Natural killer cell (primary cell): ENCODE measurements around the gene EP400. TPM values are rescaled to one million over a fixed set of nuclear protein-coding genes. Genes with fewer than 3 reads are reported as not detected.
A peak's percentile ranks its signal among the peaks of the same experiment; 100 is the strongest.

Experiments used
- ATAC-seq, 3 donors: fragments of 150-1000 bp in 2 of 3; fragments of 200-7000 bp in 1 of 3; cut with Tn5 transposase; 1 replicate in 1 of 3; 2 replicates in 2 of 3; pipeline ENCODE4 v1.10.0; 2021; ENCODE audit warnings: mild to moderate bottlenecking in 2 of 3, moderate library complexity in 2 of 3
- DNase-seq, 2 donors: peaks; one replicate each; pipeline versions ENCODE4 v3.0.0 to v3.0.0-alpha.2; 2013 to 2021; ENCODE audit warnings: mixed read lengths in 1 of 2
- H3K27ac ChIP-seq: one replicate; pipeline ENCODE4 v1.5.1; 2013; ENCODE audit warnings: mild to moderate bottlenecking, low read length
- H3K27me3 ChIP-seq: one replicate; pipeline ENCODE4 v1.6.1; 2013; ENCODE audit warnings: low read length; ENCODE audit not compliant: control insufficient read depth, insufficient read depth
- H3K36me3 ChIP-seq: one replicate; pipeline ENCODE4 v1.6.1; 2013; ENCODE audit warnings: low read length; ENCODE audit not compliant: control insufficient read depth, insufficient read depth
- H3K4me1 ChIP-seq: one replicate; pipeline ENCODE4 v1.6.1; 2013; ENCODE audit warnings: low read length; ENCODE audit not compliant: control insufficient read depth, insufficient read depth
- H3K4me3 ChIP-seq: one replicate; pipeline ENCODE4 v1.5.1; 2013; ENCODE audit warnings: low read length
- H3K9me3 ChIP-seq: one replicate; pipeline ENCODE4 v1.6.1; 2013; ENCODE audit warnings: low read length; ENCODE audit not compliant: control insufficient read depth, insufficient read depth
- H3K27ac Mint-ChIP-seq, 2 donors: one replicate each; pipeline ENCODE4 v1.8.0; 2022; ENCODE audit warnings: mild to moderate bottlenecking in 2 of 2, mixed read lengths in 2 of 2, moderate library complexity in 1 of 2
- H3K27me3 Mint-ChIP-seq, 2 donors: one replicate each; pipeline ENCODE4 v1.8.0; 2022; ENCODE audit warnings: low read depth in 2 of 2, mixed read lengths in 2 of 2
- H3K36me3 Mint-ChIP-seq: one replicate; pipeline ENCODE4 v1.8.0; 2022; ENCODE audit warnings: mixed read lengths
- H3K4me1 Mint-ChIP-seq, 2 donors: one replicate each; pipeline ENCODE4 v1.8.0; 2022; ENCODE audit warnings: mixed read lengths in 2 of 2
- H3K4me3 Mint-ChIP-seq: one replicate; pipeline ENCODE4 v1.8.0; 2022; ENCODE audit warnings: mild to moderate bottlenecking, moderate library complexity, mixed read lengths
- H3K9me3 Mint-ChIP-seq, 2 donors: one replicate each; pipeline ENCODE4 v1.8.0; 2022; ENCODE audit warnings: mixed read lengths in 2 of 2
- WGBS: methylation state at CpG from one replicate; pipeline ENCODE4 v1.1.7; 2013; ENCODE audit warnings: missing lambda C conversion rate; ENCODE audit not compliant: insufficient coverage; 5-methylcytosine and 5-hydroxymethylcytosine counted together
- intact Hi-C: fragments of 100-400 bp; cut with micrococcal nuclease; formaldehyde crosslinking; loops from one replicate; pipeline ENCODE4 v1.14.2; 2022
- total RNA-seq, 4 donors: library from RNA; stranded (reverse); fragments of 120-200 nt in 1 of 4; gene quantifications; one replicate each; pipeline versions ENCODE4 v1.2.3 to v1.2.4, GENCODE V29; 2013 to 2022
- TF ChIP-seq, protein P1 (sequence below): fragments of 200-600 bp; IDR thresholded peaks from one replicate; pipeline ENCODE4 v1.8.0; 2022; ENCODE audit warnings: antibody characterized with exemption

EP400 gene
- total RNA-seq, 3 donors from 2014 or later (not counting 1 experiment from before 2014, with no cell fraction given), result 62.8 to 81.1 (median 80.1) TPM

GRCh38 chr12:131920902-131921840, 28.6 kb upstream of the EP400 start:
- Histone ChIP-seq H3K27me3 (no peaks in the 10 kb centered on the region), H3K27ac (no peak overlapping the region), H3K4me1 (peaks cover 10% of the 10 kb centered on the region), H3K9me3 (no peaks in the 10 kb centered on the region), H3K36me3 (peaks cover 8% of the 10 kb centered on the region), H3K4me3 (no peak overlapping the region)
- Mint-ChIP-seq H3K4me3 (no peak overlapping the region), H3K27ac (no peak overlapping the region), H3K36me3 (no peaks in the 10 kb centered on the region), H3K9me3 (no peaks in the 10 kb centered on the region), H3K27me3 (no peaks in the 10 kb centered on the region), H3K4me1 (no peaks in the 10 kb centered on the region)
- ATAC-seq, result peak in 1 of 3 donors; percentile 11
- WGBS, result 96% methylated on average over 35 of the region's 35 CpGs
- TF ChIP-seq, protein P1, sequence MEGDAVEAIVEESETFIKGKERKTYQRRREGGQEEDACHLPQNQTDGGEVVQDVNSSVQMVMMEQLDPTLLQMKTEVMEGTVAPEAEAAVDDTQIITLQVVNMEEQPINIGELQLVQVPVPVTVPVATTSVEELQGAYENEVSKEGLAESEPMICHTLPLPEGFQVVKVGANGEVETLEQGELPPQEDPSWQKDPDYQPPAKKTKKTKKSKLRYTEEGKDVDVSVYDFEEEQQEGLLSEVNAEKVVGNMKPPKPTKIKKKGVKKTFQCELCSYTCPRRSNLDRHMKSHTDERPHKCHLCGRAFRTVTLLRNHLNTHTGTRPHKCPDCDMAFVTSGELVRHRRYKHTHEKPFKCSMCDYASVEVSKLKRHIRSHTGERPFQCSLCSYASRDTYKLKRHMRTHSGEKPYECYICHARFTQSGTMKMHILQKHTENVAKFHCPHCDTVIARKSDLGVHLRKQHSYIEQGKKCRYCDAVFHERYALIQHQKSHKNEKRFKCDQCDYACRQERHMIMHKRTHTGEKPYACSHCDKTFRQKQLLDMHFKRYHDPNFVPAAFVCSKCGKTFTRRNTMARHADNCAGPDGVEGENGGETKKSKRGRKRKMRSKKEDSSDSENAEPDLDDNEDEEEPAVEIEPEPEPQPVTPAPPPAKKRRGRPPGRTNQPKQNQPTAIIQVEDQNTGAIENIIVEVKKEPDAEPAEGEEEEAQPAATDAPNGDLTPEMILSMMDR, result no peak
- DNase-seq, result no peak
- intact Hi-C loops, result no loop called here

GRCh38 chr12:131921866-131922769, 27.6 kb upstream of the EP400 start:
- 95% methylated on average over 29 of the region's 29 CpGs for WGBS
- no peaks in the 10 kb centered on the region for H3K27me3 ChIP-seq
- H3K36me3 Mint-ChIP-seq, result no peaks in the 10 kb centered on the region
- DNase-seq (no peak), ATAC-seq (peak in 1 of 3 donors; percentile 2)
- H3K4me1 ChIP-seq, result peaks cover 10% of the 10 kb centered on the region
- no peak overlapping the region for H3K27ac Mint-ChIP-seq
- no peaks in the 10 kb centered on the region for H3K27me3 Mint-ChIP-seq
- TF ChIP-seq, protein P1, result no peak
- peaks cover 5% of the 10 kb centered on the region for H3K36me3 ChIP-seq
- H3K9me3 Mint-ChIP-seq, result no peaks in the 10 kb centered on the region
- intact Hi-C loops, result no loop called here
- no peak overlapping the region for H3K27ac ChIP-seq
- H3K4me3 Mint-ChIP-seq, result no peak overlapping the region
- no peak overlapping the region for H3K4me3 ChIP-seq
- H3K9me3 ChIP-seq, result no peaks in the 10 kb centered on the region
- no peaks in the 10 kb centered on the region for H3K4me1 Mint-ChIP-seq

- H3K36me3 Mint-ChIP-seq, result no peaks in the 10 kb centered on the region
- H3K27ac Mint-ChIP-seq, result no peak overlapping the region
- H3K9me3 Mint-ChIP-seq, result no peaks in the 10 kb centered on the region
- TF ChIP-seq, protein P1, result no peak
- Histone ChIP-seq H3K4me1 (peaks cover 13% of the 10 kb centered on the region), H3K27ac (no peak overlapping the region), H3K27me3 (no peaks in the 10 kb centered on the region), H3K4me3 (no peak overlapping the region), H3K36me3 (peaks cover 5% of the 10 kb centered on the region), H3K9me3 (no peaks in the 10 kb centered on the region)
- no peaks in the 10 kb centered on the region for H3K27me3 Mint-ChIP-seq
- peaks cover 0 to 3% of the 10 kb centered on the region in 2 donors for H3K4me1 Mint-ChIP-seq
- intact Hi-C loops, result no loop called here
- WGBS, result 91% methylated on average over 13 of the region's 13 CpGs
- H3K4me3 Mint-ChIP-seq, result no peak overlapping the region
- DNase-seq (no peak), ATAC-seq (no peak)
Measured at GRCh38 chr12:131922772-131923171, 27.0 kb upstream of the EP400 start.
